Suprapubic skin (tissue), 4 donors: ENCODE results near the gene GRM1. TPM values are rescaled to one million over a fixed set of nuclear protein-coding genes. Genes with fewer than 3 reads are reported as not detected.

ENCODE experiments used
- DNase-seq, 2 donors: peaks; one replicate each; pipeline ENCODE4 v3.0.0-alpha.2; 2019; ENCODE audit warnings: low spot score in 2 of 2
- H3K27ac ChIP-seq: fragments of 200-600 bp; sonication (generic); one replicate; pipeline ENCODE4 v1.5.1; 2019
- H3K27me3 ChIP-seq: fragments of 200-600 bp; sonication (generic); one replicate; pipeline ENCODE4 v1.5.1; 2019
- H3K36me3 ChIP-seq: fragments of 200-600 bp; sonication (generic); one replicate; pipeline ENCODE4 v1.5.1; 2019
- H3K4me1 ChIP-seq: fragments of 200-600 bp; sonication (generic); one replicate; pipeline ENCODE4 v1.5.1; 2019
- H3K4me3 ChIP-seq: fragments of 200-600 bp; sonication (generic); one replicate; pipeline ENCODE4 v1.5.1; 2019; ENCODE audit warnings: mild to moderate bottlenecking
- H3K9me3 ChIP-seq: fragments of 200-600 bp; sonication (generic); one replicate; pipeline ENCODE4 v1.5.1; 2019
- EP300 ChIP-seq: sonication (generic); formaldehyde crosslinking; IDR thresholded peaks from one replicate; pipeline ENCODE4 v1.6.1; 2017; ENCODE audit warnings: antibody characterized with exemption
- POLR2A ChIP-seq, 2 donors: fragments of 450-650 bp; IDR thresholded peaks; one replicate each; pipeline ENCODE4 v1.6.1; 2017; ENCODE audit warnings: antibody characterized with exemption in 2 of 2, mild to moderate bottlenecking in 2 of 2, moderate library complexity in 2 of 2
- POLR2AphosphoS5 ChIP-seq, 3 donors: sonication (generic); formaldehyde crosslinking; IDR thresholded peaks; one replicate each; pipeline ENCODE4 v1.6.1; 2017; ENCODE audit warnings: antibody characterized with exemption in 3 of 3
- WGBS: methylation state at CpG from one replicate; pipeline ENCODE4 v1.1.5; 2018; 5-methylcytosine and 5-hydroxymethylcytosine counted together
- total RNA-seq, 4 donors: library from RNA; depleted of rRNA; stranded (reverse); fragments of >200 nt; gene quantifications; one replicate each; pipeline ENCODE4 v1.1.0, GENCODE V29; 2016
- TF ChIP-seq, protein P1 (sequence below), 2 donors: fragments of 200-600 bp in 1 of 2; fragments of 450-650 bp in 1 of 2; sonication (generic) in 1 of 2; IDR thresholded peaks; one replicate each; pipeline ENCODE4 v1.5.1; 2016 to 2019; ENCODE audit warnings: antibody characterized with exemption in 2 of 2, mild to moderate bottlenecking in 1 of 2, moderate library complexity in 1 of 2

Gene GRM1
- total RNA-seq, 4 donors from 2014 or later, result 0.25 to 0.48 TPM; not detected in 2

DNA sequence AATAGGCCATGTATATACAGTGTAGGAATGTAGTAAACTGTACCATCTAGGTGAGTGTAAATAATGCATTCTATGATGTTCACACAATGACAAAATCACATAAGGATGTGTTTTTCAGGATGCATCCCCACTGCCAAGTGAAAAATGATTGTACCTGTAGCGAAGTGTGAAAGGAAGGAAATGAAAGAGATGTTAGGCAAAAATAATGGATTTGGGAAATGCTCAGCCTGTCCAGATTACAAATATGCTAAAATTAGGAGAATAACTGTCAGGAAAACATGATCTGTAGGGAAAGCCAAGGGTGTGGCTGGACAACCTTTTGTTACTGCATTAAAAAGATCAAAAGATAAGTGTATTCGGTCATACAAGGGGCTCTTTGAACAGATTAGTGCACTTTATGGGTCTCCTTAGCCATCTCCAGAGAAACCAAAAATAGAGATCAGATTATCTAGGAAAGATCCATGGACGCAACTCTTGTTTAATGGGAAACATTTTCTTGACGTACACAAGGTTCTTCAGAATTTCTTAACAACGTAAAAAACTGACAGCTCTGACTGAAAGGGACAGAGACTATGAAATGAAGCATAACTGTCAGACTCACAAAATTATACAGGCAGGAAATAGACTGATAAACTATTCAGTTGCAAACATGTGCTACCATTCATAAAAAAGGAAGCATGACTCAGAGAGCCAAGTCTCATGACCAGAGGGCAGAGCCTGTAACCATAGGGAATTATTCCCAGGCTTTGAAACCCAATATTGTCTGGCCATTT is 261.1 kb downstream of the GRM1 start:
- Histone ChIP-seq H3K36me3 (no peaks in the 10 kb centered on the region), H3K4me1 (peaks cover 6% of the 10 kb centered on the region), H3K4me3 (no peak overlapping the region), H3K9me3 (no peaks in the 10 kb centered on the region), H3K27ac (no peak overlapping the region), H3K27me3 (no peaks in the 10 kb centered on the region)
- no peak for DNase-seq
- TF ChIP-seq POLR2AphosphoS5 (IDR thresholded peaks at IDR 0.05) (no peak), POLR2A (IDR thresholded peaks at IDR 0.05) (no peak), EP300 (no peak)
- TF ChIP-seq, protein P1, sequence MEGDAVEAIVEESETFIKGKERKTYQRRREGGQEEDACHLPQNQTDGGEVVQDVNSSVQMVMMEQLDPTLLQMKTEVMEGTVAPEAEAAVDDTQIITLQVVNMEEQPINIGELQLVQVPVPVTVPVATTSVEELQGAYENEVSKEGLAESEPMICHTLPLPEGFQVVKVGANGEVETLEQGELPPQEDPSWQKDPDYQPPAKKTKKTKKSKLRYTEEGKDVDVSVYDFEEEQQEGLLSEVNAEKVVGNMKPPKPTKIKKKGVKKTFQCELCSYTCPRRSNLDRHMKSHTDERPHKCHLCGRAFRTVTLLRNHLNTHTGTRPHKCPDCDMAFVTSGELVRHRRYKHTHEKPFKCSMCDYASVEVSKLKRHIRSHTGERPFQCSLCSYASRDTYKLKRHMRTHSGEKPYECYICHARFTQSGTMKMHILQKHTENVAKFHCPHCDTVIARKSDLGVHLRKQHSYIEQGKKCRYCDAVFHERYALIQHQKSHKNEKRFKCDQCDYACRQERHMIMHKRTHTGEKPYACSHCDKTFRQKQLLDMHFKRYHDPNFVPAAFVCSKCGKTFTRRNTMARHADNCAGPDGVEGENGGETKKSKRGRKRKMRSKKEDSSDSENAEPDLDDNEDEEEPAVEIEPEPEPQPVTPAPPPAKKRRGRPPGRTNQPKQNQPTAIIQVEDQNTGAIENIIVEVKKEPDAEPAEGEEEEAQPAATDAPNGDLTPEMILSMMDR (IDR thresholded peaks at IDR 0.05), result no peak
- 59% methylated on average over 5 of the region's 5 CpGs for WGBS

DNA sequence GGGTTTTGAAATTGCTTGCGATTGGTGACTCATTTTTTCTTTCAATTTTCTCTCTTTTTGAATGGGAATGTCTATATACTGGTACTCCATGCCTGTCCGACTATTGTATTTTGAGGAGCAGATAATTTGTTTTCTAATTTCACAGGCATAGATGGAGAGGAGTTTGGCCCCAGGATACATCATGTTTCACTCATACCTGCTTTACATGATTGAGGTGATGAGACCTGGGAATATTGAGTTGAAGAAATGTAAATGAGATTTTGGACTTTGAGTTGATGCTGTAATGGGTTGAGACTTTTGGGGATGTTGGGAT is 261.7 kb downstream of the GRM1 start:
- 52% methylated on average over 2 of the region's 2 CpGs for WGBS
- Histone ChIP-seq H3K27me3 (no peaks in the 10 kb centered on the region), H3K4me3 (no peak overlapping the region), H3K27ac (no peak overlapping the region), H3K4me1 (peaks cover 6% of the 10 kb centered on the region), H3K9me3 (no peaks in the 10 kb centered on the region), H3K36me3 (no peaks in the 10 kb centered on the region)
- TF ChIP-seq, protein P1 (IDR thresholded peaks at IDR 0.05), result no peak
- TF ChIP-seq EP300 (no peak), POLR2A (IDR thresholded peaks at IDR 0.05) (no peak), POLR2AphosphoS5 (IDR thresholded peaks at IDR 0.05) (no peak)
- DNase-seq, result no peak

DNA sequence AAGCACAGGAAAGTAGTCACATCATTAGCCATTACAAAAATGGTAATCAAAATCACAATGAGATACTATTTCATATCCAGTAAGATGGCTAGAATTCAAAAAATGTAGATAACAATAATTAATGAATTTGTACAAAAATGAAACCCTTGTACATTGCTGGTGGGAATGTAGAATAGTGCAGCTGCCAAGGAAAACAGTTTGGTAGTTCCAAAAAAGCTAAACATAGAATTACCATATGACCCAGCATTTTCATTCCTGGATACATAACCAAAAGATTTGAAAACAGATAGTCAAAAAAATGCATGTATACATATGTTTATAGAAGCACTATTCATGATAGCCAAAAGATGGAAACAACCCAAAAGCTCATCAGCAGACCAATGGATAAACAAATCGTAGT is 263.6 kb downstream of the GRM1 start:
- 90% methylated on average over 1 of the region's 1 CpG for WGBS
- Histone ChIP-seq H3K27me3 (no peaks in the 10 kb centered on the region), H3K4me3 (no peak overlapping the region), H3K9me3 (no peaks in the 10 kb centered on the region), H3K4me1 (peaks cover 6% of the 10 kb centered on the region), H3K36me3 (no peaks in the 10 kb centered on the region), H3K27ac (no peak overlapping the region)
- TF ChIP-seq POLR2A (IDR thresholded peaks at IDR 0.05) (no peak), EP300 (no peak), POLR2AphosphoS5 (IDR thresholded peaks at IDR 0.05) (no peak)
- TF ChIP-seq, protein P1 (IDR thresholded peaks at IDR 0.05), result no peak
- DNase-seq, result no peak

GRCh38 chr6:146295695-146296094 is 266.8 kb downstream of the GRM1 start:
- Histone ChIP-seq H3K36me3 (no peaks in the 10 kb centered on the region), H3K4me3 (no peak overlapping the region), H3K27ac (no peak overlapping the region), H3K9me3 (no peaks in the 10 kb centered on the region), H3K27me3 (no peaks in the 10 kb centered on the region), H3K4me1 (no peaks in the 10 kb centered on the region)
- TF ChIP-seq, protein P1 (IDR thresholded peaks at IDR 0.05), result no peak
- WGBS, result 88% methylated on average over 4 of the region's 4 CpGs
- no peak for DNase-seq

DNA sequence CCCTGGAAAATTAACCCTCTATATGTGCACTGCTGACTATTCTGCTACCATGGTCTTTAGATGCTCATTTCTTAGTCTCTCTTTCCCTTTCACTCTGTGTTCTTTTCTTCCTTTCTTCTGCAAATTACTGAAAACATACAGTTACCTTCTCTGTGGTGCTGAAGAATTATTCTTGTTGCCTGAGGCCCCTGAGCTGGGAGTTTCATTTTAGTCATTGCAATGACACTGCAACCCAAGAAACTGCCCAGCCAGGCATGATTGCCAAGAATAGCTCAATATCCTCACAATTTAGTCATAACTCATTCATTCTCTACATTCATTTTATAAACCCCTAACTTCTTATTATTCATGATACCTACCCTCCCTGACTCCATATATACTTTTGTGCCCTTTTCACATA is 269.0 kb downstream of the GRM1 start:
- Histone ChIP-seq H3K27ac (no peak overlapping the region), H3K9me3 (no peaks in the 10 kb centered on the region), H3K27me3 (no peaks in the 10 kb centered on the region), H3K4me1 (no peaks in the 10 kb centered on the region), H3K4me3 (no peak overlapping the region), H3K36me3 (no peaks in the 10 kb centered on the region)
- no peak for DNase-seq
- no peak for TF ChIP-seq EP300
- TF ChIP-seq POLR2AphosphoS5 (IDR thresholded peaks at IDR 0.05), result no peak
- no peak for TF ChIP-seq POLR2A (IDR thresholded peaks at IDR 0.05)
- TF ChIP-seq, protein P1 (IDR thresholded peaks at IDR 0.05), result no peak
